ENCODE results near the gene KCTD3.

The KCTD3 gene

GRCh38 chr1:215637041-215637573, 70.0 kb downstream of the KCTD3 start:
- Histone ChIP-seq H3K4me1 (ENCODE audit: low read length) (no peaks in the 10 kb centered on the region), H2AFZ (ENCODE audit: low read length) (0 out of 2 replicates have a peak overlapping the region, but pooled peaks have one; percentile 3), H3K9me2 (replicated peaks; ENCODE audit: insufficient read depth, low read length) (no peaks in the 10 kb centered on the region), H3K27me3 (replicated peaks; ENCODE audit: insufficient read depth, low read length) (no peaks in the 10 kb centered on the region), H3K4me2 (ENCODE audit: low read depth, low read length) (no peak overlapping the region), H3K4me3 (ENCODE audit: low read length) (no peak overlapping the region), H3K79me2 (ENCODE audit: low read length) (no peaks in the 10 kb centered on the region), H3K9me3 (replicated peaks; ENCODE audit: insufficient read depth, low read length) (no peaks in the 10 kb centered on the region), H3F3A (ENCODE audit: insufficient read depth, low read length) (no peaks in the 10 kb centered on the region), H4K20me1 (ENCODE audit: insufficient read depth, low read length) (no peaks in the 10 kb centered on the region), H3K27ac (ENCODE audit: low read length) (no peak overlapping the region), H3K9ac (ENCODE audit: low read length) (no peak overlapping the region), H3K36me3 (replicated peaks; ENCODE audit: insufficient read depth, low read length) (no peaks in the 10 kb centered on the region)
- DNase-seq = no peak
- TF ChIP-seq CTCF (IDR thresholded peaks at IDR 0.05; ENCODE audit: low read length) = no peak
- no peak for TF ChIP-seq EZH2 (optimal IDR thresholded peaks at IDR 0.05; ENCODE audit: low read depth, low read length)
- no peak for TF ChIP-seq EZH2phosphoT487 (IDR thresholded peaks at IDR 0.05; ENCODE audit: low read length)

GRCh38 chr1:215640429-215641148, 73.5 kb downstream of the KCTD3 start:
- TF ChIP-seq CTCF (IDR thresholded peaks at IDR 0.05; ENCODE audit: low read length) (no peak), EZH2 (optimal IDR thresholded peaks at IDR 0.05; ENCODE audit: low read depth, low read length) (no peak), EZH2phosphoT487 (IDR thresholded peaks at IDR 0.05; ENCODE audit: low read length) (no peak)
- no peak overlapping the region for H3K4me2 ChIP-seq (ENCODE audit: low read depth, low read length)
- H3K27me3 ChIP-seq (replicated peaks; ENCODE audit: insufficient read depth, low read length) = no peaks in the 10 kb centered on the region

GRCh38 chr1:215643592-215644321, 76.7 kb downstream of the KCTD3 start:
- Histone ChIP-seq H3F3A (ENCODE audit: insufficient read depth, low read length) (no peaks in the 10 kb centered on the region), H3K4me1 (ENCODE audit: low read length) (no peaks in the 10 kb centered on the region), H3K4me2 (ENCODE audit: low read depth, low read length) (no peak overlapping the region), H3K4me3 (ENCODE audit: low read length) (no peak overlapping the region), H3K79me2 (ENCODE audit: low read length) (no peaks in the 10 kb centered on the region), H4K20me1 (ENCODE audit: insufficient read depth, low read length) (no peaks in the 10 kb centered on the region), H3K9me3 (replicated peaks; ENCODE audit: insufficient read depth, low read length) (no peaks in the 10 kb centered on the region), H3K36me3 (replicated peaks; ENCODE audit: insufficient read depth, low read length) (no peaks in the 10 kb centered on the region), H3K9ac (ENCODE audit: low read length) (no peak overlapping the region), H3K27ac (ENCODE audit: low read length) (no peak overlapping the region), H2AFZ (ENCODE audit: low read length) (no peak overlapping the region), H3K27me3 (replicated peaks; ENCODE audit: insufficient read depth, low read length) (no peaks in the 10 kb centered on the region), H3K9me2 (replicated peaks; ENCODE audit: insufficient read depth, low read length) (no peaks in the 10 kb centered on the region)
- no peak for TF ChIP-seq EZH2 (optimal IDR thresholded peaks at IDR 0.05; ENCODE audit: low read depth, low read length)
- no peak for TF ChIP-seq CTCF (IDR thresholded peaks at IDR 0.05; ENCODE audit: low read length)
- TF ChIP-seq EZH2phosphoT487 (IDR thresholded peaks at IDR 0.05; ENCODE audit: low read length) = no peak
- no peak for DNase-seq

More at GRCh38 chr1:215640429-215641148, 73.5 kb downstream of the KCTD3 start:
- Histone ChIP-seq H4K20me1 (ENCODE audit: insufficient read depth, low read length) (no peaks in the 10 kb centered on the region), H3K9ac (ENCODE audit: low read length) (no peak overlapping the region), H3K27ac (ENCODE audit: low read length) (no peak overlapping the region), H3K9me3 (replicated peaks; ENCODE audit: insufficient read depth, low read length) (no peaks in the 10 kb centered on the region), H3K79me2 (ENCODE audit: low read length) (no peaks in the 10 kb centered on the region), H3F3A (ENCODE audit: insufficient read depth, low read length) (no peaks in the 10 kb centered on the region), H2AFZ (ENCODE audit: low read length) (no peak overlapping the region), H3K9me2 (replicated peaks; ENCODE audit: insufficient read depth, low read length) (no peaks in the 10 kb centered on the region), H3K36me3 (replicated peaks; ENCODE audit: insufficient read depth, low read length) (no peaks in the 10 kb centered on the region), H3K4me1 (ENCODE audit: low read length) (no peaks in the 10 kb centered on the region), H3K4me3 (ENCODE audit: low read length) (no peak overlapping the region)
- DNase-seq = no peak

Data from MM.1S (cell line).